HG02798 (cell line): ENCODE measurements around the gene IL13RA1.
"Not testable (repeated sequence)": the region's sequence is repeated elsewhere in the genome, so short reads cannot be mapped to it uniquely, and the experiment has no call there.

Source experiments
- ATAC-seq: cut with Tn5 transposase; IDR thresholded peaks from one replicate; pipeline ENCODE4 v1.9.1; 2021; ENCODE audit warnings: mild to moderate bottlenecking; ENCODE audit not compliant: unreplicated experiment, poor library complexity

Gene IL13RA1

DNA sequence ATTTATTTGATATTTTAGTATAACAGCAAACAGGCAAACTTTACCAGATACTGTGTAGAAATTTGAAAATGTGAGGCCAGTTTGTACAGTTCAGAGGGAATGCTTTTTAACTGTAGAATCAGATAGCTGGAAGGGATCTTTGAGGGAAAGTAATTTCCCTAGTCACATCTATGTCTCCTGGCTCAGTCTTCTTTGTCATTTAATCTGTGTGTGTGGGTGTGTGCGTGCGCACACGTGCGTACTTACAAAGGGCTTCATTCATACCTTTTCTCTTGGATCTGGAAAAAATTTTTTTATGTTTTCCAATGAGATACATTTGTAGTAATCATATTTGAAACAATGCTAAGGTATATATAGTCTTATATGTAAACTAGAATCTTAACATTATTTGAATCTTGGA lies 44.6 kb downstream of the IL13RA1 start:
- ATAC-seq: no peak

DNA sequence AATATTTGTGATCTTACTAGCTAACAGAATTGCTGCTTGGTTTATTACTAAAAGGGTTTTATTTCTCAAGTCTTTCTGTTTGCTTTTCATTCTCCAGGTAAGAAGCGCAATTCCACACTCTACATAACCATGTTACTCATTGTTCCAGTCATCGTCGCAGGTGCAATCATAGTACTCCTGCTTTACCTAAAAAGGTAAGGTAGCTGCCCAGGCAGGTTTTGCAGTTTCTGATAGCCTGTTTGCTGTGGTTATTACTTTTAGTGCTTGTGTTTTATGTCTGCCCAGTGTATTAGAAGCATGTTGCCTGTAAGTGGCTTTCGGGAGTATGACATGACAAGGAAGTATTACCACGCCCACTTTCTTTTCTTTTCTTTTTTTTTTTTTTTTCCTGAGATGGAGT lies 46.4 kb downstream of the IL13RA1 start:
- ATAC-seq: no peak

DNA sequence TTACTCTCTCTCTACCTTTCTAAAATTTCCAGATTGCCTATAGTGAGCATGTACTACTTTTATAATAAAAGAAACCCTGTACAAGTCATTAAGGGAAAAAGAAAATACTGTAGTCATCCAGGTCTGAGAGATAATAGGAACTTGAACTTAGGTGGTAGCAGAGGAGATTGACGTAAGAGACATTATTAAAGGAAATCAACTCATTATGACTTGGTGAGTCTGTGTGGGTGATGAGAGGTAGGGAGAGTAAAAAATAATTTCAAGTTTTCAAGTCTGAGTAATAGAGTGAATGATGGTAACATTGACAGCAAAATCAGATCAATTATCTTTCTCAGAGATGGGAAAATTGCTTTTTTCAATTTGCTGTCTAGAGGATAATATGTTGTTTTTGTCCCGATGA lies 52.2 kb downstream of the IL13RA1 start:
- no peak for ATAC-seq

DNA sequence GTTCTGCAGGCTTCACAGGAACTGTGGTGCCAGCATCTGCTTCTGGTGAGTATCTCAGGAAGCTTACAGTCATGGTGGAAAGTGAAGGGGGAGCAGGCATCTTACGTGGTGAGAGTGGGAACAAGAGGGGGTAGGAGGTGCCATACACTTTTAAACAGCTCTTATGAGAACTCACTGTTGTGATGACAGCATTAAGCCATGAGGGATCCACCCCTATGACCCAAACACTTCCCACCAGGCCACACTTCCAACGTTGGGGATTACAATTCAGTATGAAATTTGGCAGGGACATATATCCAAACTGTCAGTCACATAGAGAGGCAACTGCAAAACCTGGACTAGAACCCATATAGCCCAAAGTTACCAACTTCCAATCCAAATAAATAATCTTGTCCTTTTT lies 53.1 kb downstream of the IL13RA1 start:
- no peak for ATAC-seq

DNA sequence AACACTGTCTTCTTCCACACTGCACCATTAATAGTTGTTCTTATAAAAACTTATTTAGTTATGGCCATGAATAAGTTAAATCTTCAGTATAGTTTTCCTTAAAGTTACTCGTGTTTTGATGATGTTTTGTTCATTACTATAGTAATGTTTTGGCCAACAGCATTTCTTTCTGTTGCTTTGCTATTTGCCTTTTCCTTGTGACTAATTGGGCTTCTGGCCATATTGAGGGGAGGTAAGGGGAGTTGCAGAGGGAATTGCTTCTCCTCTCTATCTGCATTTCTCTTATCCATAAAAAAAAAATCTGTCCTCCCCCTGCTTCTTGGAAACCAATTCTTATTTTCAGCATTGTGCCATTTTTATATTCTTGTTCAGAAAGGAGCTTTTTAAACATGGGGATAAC lies 53.5 kb downstream of the IL13RA1 start:
- ATAC-seq: no peak

DNA sequence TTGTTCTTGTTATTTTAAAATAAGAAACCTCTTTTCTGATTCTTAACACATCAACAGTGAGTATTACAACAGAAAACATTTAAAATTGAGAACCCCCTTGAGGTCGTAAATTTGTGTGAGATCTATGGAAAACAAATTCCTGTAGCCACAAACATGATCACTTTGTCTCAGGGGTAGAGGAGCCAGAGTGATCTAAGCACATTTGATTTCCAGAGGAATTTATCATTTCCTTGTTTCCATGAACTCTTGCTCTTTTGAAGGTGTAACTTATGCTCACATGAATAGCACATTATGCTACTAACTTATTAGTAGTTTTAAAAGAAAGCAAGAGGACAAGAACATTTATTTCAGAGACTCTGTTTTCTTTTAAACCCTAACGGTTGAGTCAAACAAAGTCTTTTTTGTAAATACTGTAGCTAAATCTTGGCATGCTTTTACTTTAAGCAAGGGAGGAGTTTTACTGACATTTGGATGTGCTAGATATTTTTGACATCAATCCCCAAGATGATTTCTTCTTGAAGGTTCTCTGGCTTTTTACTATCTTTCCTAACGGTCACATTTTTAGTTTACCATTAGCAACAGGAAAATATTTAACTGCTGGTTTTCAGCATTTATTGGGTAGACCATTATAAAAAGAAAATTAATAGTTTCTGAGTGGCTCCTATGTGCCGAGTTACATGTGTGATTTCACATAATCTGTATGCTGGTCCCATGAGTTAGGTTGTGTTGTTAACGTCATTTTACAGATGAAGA lies 68.3 kb downstream of the IL13RA1 start:
- no peak for ATAC-seq

DNA sequence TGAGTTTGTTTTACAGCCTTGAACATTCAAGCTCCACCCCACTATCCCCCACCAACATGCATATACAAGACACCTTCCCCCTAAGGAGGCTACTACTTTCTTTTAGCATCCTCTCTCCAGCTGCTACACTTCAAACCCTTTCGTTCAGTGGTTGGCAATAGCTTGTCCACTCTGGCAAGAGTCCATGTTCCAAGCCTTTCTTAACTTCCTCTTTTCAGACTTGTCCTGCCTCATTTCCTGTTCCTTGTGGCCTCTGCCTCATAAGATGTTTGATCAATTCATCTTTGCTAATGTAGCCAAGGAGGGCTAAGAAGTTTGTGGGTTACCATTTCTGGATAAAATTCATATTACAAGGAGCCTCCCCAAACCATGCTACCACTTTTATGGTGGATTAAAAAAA lies 75.5 kb downstream of the IL13RA1 start:
- no peak for ATAC-seq

DNA sequence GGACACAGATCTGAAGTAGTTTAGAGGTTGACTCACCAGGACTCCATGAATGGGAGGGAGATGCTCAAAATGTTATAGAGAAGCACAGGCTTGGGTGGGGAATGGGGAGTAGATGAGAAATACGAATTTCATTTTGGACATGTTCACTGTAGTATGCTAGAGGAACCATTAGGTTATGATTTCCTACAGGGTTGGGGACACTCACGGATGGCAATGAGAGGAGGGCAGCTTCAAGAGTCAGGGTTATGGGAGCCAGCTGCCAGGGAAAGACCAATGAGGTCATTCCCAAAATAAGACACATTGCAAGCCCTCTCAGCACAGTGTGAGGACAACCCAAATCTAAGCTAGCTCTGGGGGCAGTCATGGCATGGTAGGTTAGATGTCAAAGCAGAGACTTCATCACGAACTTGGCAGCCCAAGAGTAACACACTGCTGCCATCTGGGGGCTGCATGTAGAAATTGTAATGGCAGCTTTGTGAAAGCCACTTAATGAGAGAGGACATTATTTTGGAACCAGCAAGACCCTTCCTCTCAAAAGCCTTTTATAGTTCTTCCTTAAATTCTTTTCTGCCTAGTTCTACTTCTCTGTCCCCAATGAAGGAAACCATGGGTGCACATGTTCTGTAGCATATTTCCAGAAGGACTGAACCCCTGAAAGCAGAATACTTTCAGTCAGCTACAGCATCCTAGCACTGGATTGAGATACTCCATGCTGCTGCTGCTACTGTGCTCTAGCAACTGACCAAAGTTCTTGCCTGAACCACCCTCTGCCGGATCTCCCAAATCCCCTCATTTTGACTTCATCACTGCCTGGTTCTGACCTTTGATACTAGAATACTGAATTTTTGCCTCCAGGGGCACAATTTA lies 80.0 kb downstream of the IL13RA1 start:
- no peak for ATAC-seq

DNA sequence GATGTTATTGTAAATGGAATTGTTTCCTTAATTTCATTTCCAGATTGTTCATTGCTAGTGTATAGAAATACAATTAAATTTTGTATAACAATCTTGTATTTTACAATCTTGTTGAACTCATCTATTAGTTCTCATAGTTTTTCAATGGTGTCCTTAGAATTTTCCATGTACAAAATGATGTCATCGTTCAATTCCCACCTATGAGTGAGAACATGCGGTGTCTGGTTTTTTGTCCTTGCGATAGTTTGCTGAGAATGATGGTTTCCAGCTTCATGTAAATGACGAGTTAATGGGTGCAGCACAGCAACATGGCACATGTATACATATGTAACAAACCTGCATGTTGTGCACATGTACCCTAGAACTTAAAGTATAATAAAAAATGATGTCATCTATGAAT lies 89.9 kb downstream of the IL13RA1 start:
- ATAC-seq: not testable (repeated sequence)

DNA sequence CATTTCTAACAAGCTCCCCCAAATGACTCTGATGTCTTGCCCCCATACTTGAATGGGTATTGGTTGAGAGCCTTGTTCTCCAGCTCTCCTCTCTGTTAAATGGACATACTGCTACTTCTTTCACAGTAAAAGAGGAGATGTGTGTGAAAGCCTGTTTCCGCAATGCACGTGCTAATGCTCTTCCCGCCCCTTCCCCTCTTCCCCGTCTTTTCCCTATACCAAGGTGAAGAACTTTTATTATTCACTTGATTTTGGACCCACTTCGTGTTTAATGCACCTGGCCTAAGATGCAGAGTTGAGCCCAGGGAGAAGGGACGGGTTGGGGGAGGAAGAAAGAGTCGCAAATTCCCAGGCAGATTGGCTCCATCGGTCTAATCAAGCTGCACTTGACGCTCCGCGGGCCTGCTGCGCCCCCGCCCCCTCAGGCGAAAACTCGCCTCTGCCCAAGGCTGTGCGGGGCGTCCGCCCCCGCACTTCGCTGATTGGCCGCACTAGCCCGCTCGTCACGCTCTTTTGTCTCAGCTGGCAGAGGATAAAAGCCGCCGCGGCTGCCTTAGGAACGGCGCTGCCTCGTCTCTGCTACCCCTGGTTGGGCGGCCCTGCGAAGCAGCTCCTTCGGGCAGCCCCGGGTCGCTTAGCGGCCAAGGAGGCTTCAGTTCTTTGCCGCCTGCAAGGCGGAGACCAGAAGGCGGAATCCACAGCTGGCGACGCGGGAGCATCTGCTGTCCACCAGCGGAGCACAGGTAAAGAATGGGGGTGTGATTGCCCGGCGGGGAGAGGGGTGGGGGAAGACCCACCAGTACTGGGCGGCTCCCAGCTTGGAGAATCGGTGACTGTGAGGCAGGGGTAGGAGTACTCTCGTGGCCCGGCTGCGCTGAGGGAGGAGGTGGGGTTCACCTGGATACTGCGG lies 96.1 kb downstream of the IL13RA1 start, which contains the start of gene ZCCHC12:
Gene ZCCHC12 (plus strand): TSS at position 562 of the 910 bp plus-strand sequence. CDS start 1,421 bp downstream, outside the sequence.
- peak; percentile 56 for ATAC-seq

DNA sequence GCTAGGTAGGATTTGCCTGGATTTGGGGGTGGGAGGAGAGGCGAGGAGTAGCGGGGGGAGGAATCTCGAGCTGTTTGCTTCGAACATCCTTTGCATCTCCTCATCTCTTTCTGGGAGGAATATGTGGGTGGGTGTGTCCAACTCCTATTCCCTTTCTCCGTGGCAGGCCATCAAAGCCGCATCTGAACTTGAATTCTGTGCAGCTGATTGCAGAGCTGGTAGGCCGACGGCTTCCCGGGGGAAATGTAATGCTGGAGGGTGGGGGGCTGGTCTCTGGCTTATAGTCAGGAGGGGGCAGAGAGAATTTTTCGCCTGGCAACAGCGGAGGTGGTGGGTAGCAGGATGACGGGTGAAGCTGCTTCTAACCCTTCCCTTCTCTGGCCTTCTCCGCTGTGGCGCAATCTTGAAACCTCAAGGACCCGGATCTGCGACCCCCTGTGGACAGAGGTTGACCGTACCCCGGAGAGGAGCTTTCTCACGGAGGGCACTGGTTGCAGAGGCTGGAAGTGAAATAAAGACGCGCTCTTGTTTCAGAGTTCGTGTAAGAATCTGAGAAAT lies 96.8 kb downstream of the IL13RA1 start:
- ATAC-seq: no peak

DNA sequence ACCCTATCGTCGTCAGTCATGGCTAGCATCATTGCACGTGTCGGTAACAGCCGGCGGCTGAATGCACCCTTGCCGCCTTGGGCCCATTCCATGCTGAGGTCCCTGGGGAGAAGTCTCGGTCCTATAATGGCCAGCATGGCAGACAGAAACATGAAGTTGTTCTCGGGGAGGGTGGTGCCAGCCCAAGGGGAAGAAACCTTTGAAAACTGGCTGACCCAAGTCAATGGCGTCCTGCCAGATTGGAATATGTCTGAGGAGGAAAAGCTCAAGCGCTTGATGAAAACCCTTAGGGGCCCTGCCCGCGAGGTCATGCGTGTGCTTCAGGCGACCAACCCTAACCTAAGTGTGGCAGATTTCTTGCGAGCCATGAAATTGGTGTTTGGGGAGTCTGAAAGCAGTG lies 97.8 kb downstream of the IL13RA1 start:
- no peak for ATAC-seq

DNA sequence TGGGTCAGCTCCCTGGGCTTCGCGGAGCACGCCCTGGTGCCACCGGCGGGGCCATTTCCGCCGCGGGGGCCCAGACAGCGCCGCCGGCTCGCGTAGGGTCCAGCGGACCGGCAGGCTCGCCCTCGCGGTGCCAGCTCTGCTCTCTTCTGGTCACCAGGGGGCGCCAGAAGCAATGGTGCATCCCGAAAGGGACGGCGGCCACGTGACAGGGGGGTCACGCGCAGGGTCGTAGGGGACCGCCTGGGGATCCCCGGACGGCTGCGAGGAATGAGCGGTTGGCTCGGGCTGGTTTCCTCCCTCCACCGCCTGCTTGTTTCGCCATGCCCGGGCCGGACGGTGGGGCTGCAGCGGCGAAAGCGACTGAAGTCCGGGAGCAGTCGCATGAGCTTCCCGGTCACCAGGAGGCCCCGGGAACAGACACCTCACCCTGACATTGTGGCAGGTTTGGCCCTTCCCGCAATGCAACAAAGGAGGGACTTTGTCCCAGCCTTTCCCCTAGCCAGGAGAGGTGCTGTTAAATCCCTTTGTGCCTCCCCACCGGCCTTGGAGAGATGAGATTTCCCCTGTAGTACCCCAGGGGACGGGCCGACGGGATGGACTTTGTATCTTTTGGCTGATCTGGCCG lies 112.0 kb downstream of the IL13RA1 start:
- peak; percentile 71 for ATAC-seq
